ENCODE results near the gene CLEC1A. TPM values are rescaled to one million over a fixed set of nuclear protein-coding genes. Genes with fewer than 3 reads are reported as not detected.

The CLEC1A gene
- total RNA-seq, 2 donors from 2014 or later, result 3.7 to 5.1 TPM

- ATAC-seq (ENCODE audit: insufficient number of reproducible peaks, low FRiP score, low read depth), result no peak
- Histone ChIP-seq H3K4me3 (no peak overlapping the region), H3K36me3 (no peaks in the 10 kb centered on the region), H3K27ac (no peak overlapping the region), H3K27me3 (replicated peaks; ENCODE audit: insufficient read depth) (no peaks in the 10 kb centered on the region), H3K4me1 (ENCODE audit: control insufficient read depth in 1 of 2, low read depth in 2 of 2) (no peaks in the 10 kb centered on the region), H3K9me3 (no peaks in the 10 kb centered on the region)
- DNase-seq (ENCODE audit: low spot score), result no peak
- TF ChIP-seq CTCF (IDR thresholded peaks at IDR 0.05), result no peak
Measured at GRCh38 chr12:10126413-10126812, 27.6 kb upstream of the CLEC1A start.

GRCh38 chr12:10122689-10123088, 23.9 kb upstream of the CLEC1A start:
- Histone ChIP-seq H3K9me3 (no peaks in the 10 kb centered on the region), H3K4me1 (ENCODE audit: control insufficient read depth in 1 of 2, low read depth in 2 of 2) (no peaks in the 10 kb centered on the region), H3K36me3 (no peaks in the 10 kb centered on the region), H3K4me3 (no peak overlapping the region), H3K27ac (no peak overlapping the region), H3K27me3 (replicated peaks; ENCODE audit: insufficient read depth) (no peaks in the 10 kb centered on the region)
- ATAC-seq (ENCODE audit: insufficient number of reproducible peaks, low FRiP score, low read depth) (no peak), DNase-seq (ENCODE audit: low spot score) (no peak)
- no peak for TF ChIP-seq CTCF (IDR thresholded peaks at IDR 0.05)

GRCh38 chr12:10121278-10121677, 22.5 kb upstream of the CLEC1A start:
- no peak overlapping the region for H3K27ac ChIP-seq
- no peak for ATAC-seq (ENCODE audit: insufficient number of reproducible peaks, low FRiP score, low read depth)
- H3K27me3 ChIP-seq (replicated peaks; ENCODE audit: insufficient read depth), result no peaks in the 10 kb centered on the region

DNA sequence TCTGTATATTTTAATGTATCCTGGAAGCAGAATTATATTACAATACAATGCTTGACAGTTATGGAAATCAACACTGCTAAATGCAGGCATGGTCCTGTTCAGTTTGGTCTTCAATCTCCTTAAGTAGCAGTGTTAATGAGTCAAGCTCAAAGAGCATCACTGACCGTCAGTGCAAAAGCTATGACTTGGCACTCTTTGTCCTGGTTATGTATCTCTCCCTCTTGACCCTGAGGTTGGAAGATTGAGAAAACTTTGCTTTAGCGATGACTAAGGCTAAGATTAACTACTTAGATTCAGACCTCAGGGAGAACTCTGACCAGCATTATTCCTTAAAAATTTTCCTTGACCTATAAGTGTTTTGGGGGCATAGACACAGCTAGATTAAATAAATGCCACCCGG, 20.3 kb upstream of the CLEC1A start:
- Histone ChIP-seq H3K36me3 (no peaks in the 10 kb centered on the region), H3K27ac (no peak overlapping the region), H3K4me1 (ENCODE audit: control insufficient read depth in 1 of 2, low read depth in 2 of 2) (no peaks in the 10 kb centered on the region), H3K9me3 (no peaks in the 10 kb centered on the region), H3K4me3 (no peak overlapping the region), H3K27me3 (replicated peaks; ENCODE audit: insufficient read depth) (no peaks in the 10 kb centered on the region)
- no peak for TF ChIP-seq CTCF (IDR thresholded peaks at IDR 0.05)
- ATAC-seq (ENCODE audit: insufficient number of reproducible peaks, low FRiP score, low read depth) (no peak), DNase-seq (ENCODE audit: low spot score) (no peak)

More at GRCh38 chr12:10121278-10121677, 22.5 kb upstream of the CLEC1A start:
- Histone ChIP-seq H3K4me3 (no peak overlapping the region), H3K9me3 (no peaks in the 10 kb centered on the region), H3K4me1 (ENCODE audit: control insufficient read depth in 1 of 2, low read depth in 2 of 2) (no peaks in the 10 kb centered on the region), H3K36me3 (no peaks in the 10 kb centered on the region)
- TF ChIP-seq CTCF (IDR thresholded peaks at IDR 0.05), result no peak
- no peak for DNase-seq (ENCODE audit: low spot score)

DNA sequence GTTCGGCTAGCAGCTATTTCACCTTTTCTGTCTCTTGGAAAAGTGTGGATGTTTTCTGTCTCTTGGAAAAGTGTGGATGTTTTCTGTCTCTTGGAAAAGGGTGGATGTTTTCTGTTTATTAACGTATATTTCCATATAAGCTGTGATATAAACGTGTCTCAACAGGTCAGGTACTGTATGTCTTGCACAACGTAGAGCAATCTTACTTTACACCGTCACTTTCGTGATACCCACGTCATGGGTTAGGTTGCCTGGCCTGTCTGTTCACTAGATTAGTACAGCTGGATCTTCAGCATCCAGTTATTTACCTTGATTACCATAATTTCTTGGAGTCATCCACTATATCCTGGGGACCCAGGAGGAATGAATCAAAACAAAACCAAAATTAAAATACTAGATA, 17.1 kb upstream of the CLEC1A start:
- TF ChIP-seq CTCF (IDR thresholded peaks at IDR 0.05), result no peak
- DNase-seq (ENCODE audit: low spot score), result no peak
- H3K27ac ChIP-seq, result no peak overlapping the region
- no peaks in the 10 kb centered on the region for H3K36me3 ChIP-seq
- H3K4me1 ChIP-seq (ENCODE audit: control insufficient read depth in 1 of 2, low read depth in 2 of 2), result no peaks in the 10 kb centered on the region
- H3K9me3 ChIP-seq, result no peaks in the 10 kb centered on the region
- H3K27me3 ChIP-seq (replicated peaks; ENCODE audit: insufficient read depth), result no peaks in the 10 kb centered on the region
- no peak overlapping the region for H3K4me3 ChIP-seq
- no peak for ATAC-seq (ENCODE audit: insufficient number of reproducible peaks, low FRiP score, low read depth)
